Nucleus accumbens (tissue), 56 donors: ENCODE results near the gene CSNK2A2.
A peak's percentile ranks its signal among the peaks of the same experiment; 100 is the strongest.

ENCODE experiments used
- DNase-seq, 56 donors: peaks; one replicate each; lab custom pipeline; 2025; lab: John Stamatoyannopoulos, UW

Gene CSNK2A2

GRCh38 chr16:58200004-58200797 lies 2.3 kb upstream of the CSNK2A2 start:
- no peak for DNase-seq

- no peak for DNase-seq
These were observed 1.0 kb upstream of the CSNK2A2 start for GRCh38 chr16:58198803-58199411.

GRCh38 chr16:58197314-58198012 lies 443 bp downstream of the CSNK2A2 start:
- DNase-seq: no peak

GRCh38 chr16:58196898-58197313 lies 1.0 kb downstream of the CSNK2A2 start:
- DNase-seq: peak in 1 of 56 donors; percentile 5

- no peak for DNase-seq
These were observed 2.1 kb downstream of the CSNK2A2 start for GRCh38 chr16:58195771-58196170.

- DNase-seq: no peak
These were observed 2.6 kb downstream of the CSNK2A2 start for GRCh38 chr16:58195344-58195743.

GRCh38 chr16:58194790-58195189 lies 3.1 kb downstream of the CSNK2A2 start:
- no peak for DNase-seq

GRCh38 chr16:58187665-58188421 lies 10.1 kb downstream of the CSNK2A2 start:
- no peak for DNase-seq

- DNase-seq: no peak
These were observed 10.8 kb downstream of the CSNK2A2 start for GRCh38 chr16:58187092-58187491.

- DNase-seq: no peak
These were observed 11.5 kb downstream of the CSNK2A2 start for GRCh38 chr16:58186176-58186944.

GRCh38 chr16:58177353-58177710 lies 20.6 kb downstream of the CSNK2A2 start:
- DNase-seq: no peak

GRCh38 chr16:58176608-58177352 lies 21.1 kb downstream of the CSNK2A2 start:
- DNase-seq: no peak

- no peak for DNase-seq
These were observed 27.7 kb downstream of the CSNK2A2 start for GRCh38 chr16:58170223-58170622.

GRCh38 chr16:58160855-58161254 lies 37.1 kb downstream of the CSNK2A2 start:
- no peak for DNase-seq

GRCh38 chr16:58158725-58159124 lies 39.2 kb downstream of the CSNK2A2 start:
- no peak for DNase-seq

GRCh38 chr16:58157951-58158540 lies 39.9 kb downstream of the CSNK2A2 start:
- no peak for DNase-seq

- no peak for DNase-seq
These were observed 40.7 kb downstream of the CSNK2A2 start for GRCh38 chr16:58157239-58157638.

GRCh38 chr16:58155839-58156238 lies 42.1 kb downstream of the CSNK2A2 start:
- DNase-seq: no peak

- DNase-seq: no peak
These were observed 43.6 kb downstream of the CSNK2A2 start for GRCh38 chr16:58154345-58154744.
